Natural killer cell (primary cell): ENCODE results near the gene KANSL3. TPM values are rescaled to one million over a fixed set of nuclear protein-coding genes. Genes with fewer than 3 reads are reported as not detected.

Experiments used
- ATAC-seq, 3 donors: fragments of 150-1000 bp in 2 of 3; fragments of 200-7000 bp in 1 of 3; cut with Tn5 transposase; 1 replicate in 1 of 3; 2 replicates in 2 of 3; pipeline ENCODE4 v1.10.0; 2021; ENCODE audit warnings: mild to moderate bottlenecking in 2 of 3, moderate library complexity in 2 of 3
- DNase-seq, 2 donors: peaks; one replicate each; pipeline versions ENCODE4 v3.0.0 to v3.0.0-alpha.2; 2013 to 2021; ENCODE audit warnings: mixed read lengths in 1 of 2
- H3K27ac ChIP-seq: one replicate; pipeline ENCODE4 v1.5.1; 2013; ENCODE audit warnings: mild to moderate bottlenecking, low read length
- H3K27me3 ChIP-seq: one replicate; pipeline ENCODE4 v1.6.1; 2013; ENCODE audit warnings: low read length; ENCODE audit not compliant: control insufficient read depth, insufficient read depth
- H3K36me3 ChIP-seq: one replicate; pipeline ENCODE4 v1.6.1; 2013; ENCODE audit warnings: low read length; ENCODE audit not compliant: control insufficient read depth, insufficient read depth
- H3K4me1 ChIP-seq: one replicate; pipeline ENCODE4 v1.6.1; 2013; ENCODE audit warnings: low read length; ENCODE audit not compliant: control insufficient read depth, insufficient read depth
- H3K4me3 ChIP-seq: one replicate; pipeline ENCODE4 v1.5.1; 2013; ENCODE audit warnings: low read length
- H3K9me3 ChIP-seq: one replicate; pipeline ENCODE4 v1.6.1; 2013; ENCODE audit warnings: low read length; ENCODE audit not compliant: control insufficient read depth, insufficient read depth
- H3K27ac Mint-ChIP-seq, 2 donors: one replicate each; pipeline ENCODE4 v1.8.0; 2022; ENCODE audit warnings: mild to moderate bottlenecking in 2 of 2, mixed read lengths in 2 of 2, moderate library complexity in 1 of 2
- H3K27me3 Mint-ChIP-seq, 2 donors: one replicate each; pipeline ENCODE4 v1.8.0; 2022; ENCODE audit warnings: low read depth in 2 of 2, mixed read lengths in 2 of 2
- H3K36me3 Mint-ChIP-seq: one replicate; pipeline ENCODE4 v1.8.0; 2022; ENCODE audit warnings: mixed read lengths
- H3K4me1 Mint-ChIP-seq, 2 donors: one replicate each; pipeline ENCODE4 v1.8.0; 2022; ENCODE audit warnings: mixed read lengths in 2 of 2
- H3K4me3 Mint-ChIP-seq: one replicate; pipeline ENCODE4 v1.8.0; 2022; ENCODE audit warnings: mild to moderate bottlenecking, moderate library complexity, mixed read lengths
- H3K9me3 Mint-ChIP-seq, 2 donors: one replicate each; pipeline ENCODE4 v1.8.0; 2022; ENCODE audit warnings: mixed read lengths in 2 of 2
- CTCF ChIP-seq: fragments of 200-600 bp; IDR thresholded peaks from one replicate; pipeline ENCODE4 v1.8.0; 2022; ENCODE audit warnings: antibody characterized with exemption
- WGBS: methylation state at CpG from one replicate; pipeline ENCODE4 v1.1.7; 2013; ENCODE audit warnings: missing lambda C conversion rate; ENCODE audit not compliant: insufficient coverage; 5-methylcytosine and 5-hydroxymethylcytosine counted together
- intact Hi-C: fragments of 100-400 bp; cut with micrococcal nuclease; formaldehyde crosslinking; loops from one replicate; pipeline ENCODE4 v1.14.2; 2022
- total RNA-seq, 4 donors: library from RNA; stranded (reverse); fragments of 120-200 nt in 1 of 4; gene quantifications; one replicate each; pipeline versions ENCODE4 v1.2.3 to v1.2.4, GENCODE V29; 2013 to 2022

The KANSL3 gene
- total RNA-seq, 3 donors from 2014 or later (not counting 1 experiment from before 2014, with no cell fraction given): 73.9 to 98.0 (median 83.5) TPM

DNA sequence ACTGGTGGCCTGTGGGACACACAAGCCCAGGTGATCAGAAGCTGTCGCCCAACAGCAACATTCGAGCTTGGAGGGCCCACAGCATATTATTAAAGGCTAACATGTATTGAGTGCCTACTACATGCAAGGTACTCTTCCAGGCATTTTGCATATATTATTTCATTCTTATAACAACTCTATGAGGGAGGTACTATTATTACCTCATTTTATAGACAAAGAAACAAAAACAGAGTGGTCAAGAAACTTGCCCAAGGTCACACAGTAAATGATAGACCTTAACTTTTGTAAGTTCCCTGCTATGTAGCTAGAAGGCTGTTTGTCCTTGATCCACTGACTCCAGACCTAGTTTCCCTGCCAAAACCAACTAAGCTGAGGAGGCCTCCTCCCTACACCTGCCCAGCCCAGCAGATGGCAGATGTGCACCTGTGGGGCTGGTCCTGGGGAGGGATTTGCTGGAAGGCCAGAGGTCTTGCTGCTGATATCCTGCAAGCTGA lies 35.7 kb downstream of the KANSL3 start:
- Mint-ChIP-seq H3K4me1 (peaks cover 2 to 4% of the 10 kb centered on the region in 2 donors), H3K27me3 (no peaks in the 10 kb centered on the region), H3K36me3 (peaks cover 3% of the 10 kb centered on the region), H3K9me3 (no peaks in the 10 kb centered on the region), H3K27ac (peak overlapping the region; percentile 36 to 71), H3K4me3 (no peak overlapping the region)
- no peak for TF ChIP-seq CTCF
- H3K27me3 ChIP-seq: no peaks in the 10 kb centered on the region
- H3K4me1 ChIP-seq: no peaks in the 10 kb centered on the region
- ATAC-seq: no peak
- intact Hi-C loops: no loop called here
- no peak overlapping the region for H3K4me3 ChIP-seq
- H3K36me3 ChIP-seq: peaks cover 85% of the 10 kb centered on the region
- peak in 1 of 2 donors; percentile 32 for DNase-seq
- H3K27ac ChIP-seq: no peak overlapping the region
- 100% methylated on average over 2 of the region's 2 CpGs for WGBS
- no peaks in the 10 kb centered on the region for H3K9me3 ChIP-seq

DNA sequence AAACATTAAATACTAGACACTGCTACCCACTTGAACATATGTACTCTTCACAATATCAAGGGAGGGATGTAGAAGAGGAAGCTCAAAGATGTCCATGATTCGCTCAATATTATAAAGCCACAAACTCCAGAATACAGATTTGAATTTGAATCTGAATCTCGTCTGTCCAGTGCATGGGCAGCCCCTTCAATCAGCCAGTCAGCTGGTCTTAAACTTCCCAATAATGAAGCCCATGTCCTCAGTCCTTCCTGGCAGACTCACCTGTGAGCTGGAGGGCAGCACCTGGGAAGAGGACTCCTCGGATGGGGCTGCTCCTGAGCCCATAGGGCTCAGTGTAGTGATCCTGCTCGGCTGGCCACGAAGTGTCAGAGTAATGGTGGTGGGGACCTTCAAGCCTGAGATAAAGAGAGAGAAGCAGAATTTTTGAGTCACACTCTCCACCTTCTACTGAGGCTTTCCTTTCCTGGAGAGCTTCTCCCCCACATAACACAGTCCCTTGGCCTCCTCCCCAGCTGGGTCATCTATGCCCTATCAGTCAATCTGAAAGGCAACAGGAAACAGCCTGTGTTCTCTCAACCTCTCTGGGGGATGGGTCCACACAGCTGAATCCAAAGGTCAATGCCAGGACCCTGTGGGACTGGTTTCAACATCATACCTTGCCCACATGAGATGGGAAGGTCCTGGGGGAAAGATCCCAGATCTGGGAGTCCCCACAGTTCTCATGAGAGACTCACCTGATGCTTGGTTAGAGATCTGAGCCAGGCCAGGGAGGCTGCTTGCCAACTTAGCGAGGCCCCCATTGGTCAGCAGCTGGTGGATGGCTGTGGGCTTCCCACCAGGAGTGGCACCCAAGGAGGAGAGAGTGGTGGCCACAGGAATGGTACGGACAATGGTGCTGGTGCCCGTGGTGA lies 36.5 kb downstream of the KANSL3 start:
- no peak for ATAC-seq
- no peak for DNase-seq
- Mint-ChIP-seq H3K27ac (peak overlapping the region; percentile 36 to 71), H3K4me1 (peaks cover 0 to 4% of the 10 kb centered on the region in 2 donors), H3K4me3 (no peak overlapping the region), H3K27me3 (no peaks in the 10 kb centered on the region), H3K36me3 (no peaks in the 10 kb centered on the region), H3K9me3 (no peaks in the 10 kb centered on the region)
- no peaks in the 10 kb centered on the region for H3K27me3 ChIP-seq
- H3K36me3 ChIP-seq: peaks cover 77% of the 10 kb centered on the region
- no peak overlapping the region for H3K27ac ChIP-seq
- no peaks in the 10 kb centered on the region for H3K9me3 ChIP-seq
- intact Hi-C loops: no loop called here
- H3K4me3 ChIP-seq: no peak overlapping the region
- WGBS: 93% methylated on average over 8 of the region's 8 CpGs
- H3K4me1 ChIP-seq: no peaks in the 10 kb centered on the region
- TF ChIP-seq CTCF: no peak

DNA sequence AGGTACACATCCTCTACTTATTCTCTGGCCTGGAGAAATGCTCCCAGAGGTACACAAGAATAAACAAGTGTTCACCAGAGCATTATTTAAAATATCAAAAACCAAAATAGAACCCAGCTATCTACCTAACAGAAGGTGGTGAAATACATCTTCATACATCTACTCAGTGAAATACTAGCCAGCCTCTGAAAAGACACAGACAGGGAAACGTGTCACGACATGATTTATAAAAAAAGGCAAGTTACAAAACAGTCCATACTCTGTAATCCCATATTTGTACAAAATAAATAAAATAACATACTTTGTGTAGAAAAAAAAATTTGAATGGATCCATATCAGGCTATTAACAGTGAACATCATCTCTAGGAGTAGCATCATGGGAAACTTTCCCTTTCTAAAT lies 38.2 kb downstream of the KANSL3 start:
- Mint-ChIP-seq H3K36me3 (no peaks in the 10 kb centered on the region), H3K27ac (peak overlapping the region in 1 of 2 donors; percentile 22), H3K4me1 (peaks cover 9 to 15% of the 10 kb centered on the region in 2 donors), H3K9me3 (no peaks in the 10 kb centered on the region), H3K4me3 (no peak overlapping the region), H3K27me3 (no peaks in the 10 kb centered on the region)
- ATAC-seq (no peak), DNase-seq (no peak)
- H3K4me3 ChIP-seq: no peak overlapping the region
- no peak for TF ChIP-seq CTCF
- H3K27ac ChIP-seq: no peak overlapping the region
- H3K36me3 ChIP-seq: peaks cover 64% of the 10 kb centered on the region
- H3K9me3 ChIP-seq: no peaks in the 10 kb centered on the region
- H3K27me3 ChIP-seq: no peaks in the 10 kb centered on the region
- intact Hi-C loops: no loop called here
- no CpG with 5 or more reads among the region's 2 CpGs for WGBS
- H3K4me1 ChIP-seq: peaks cover 6% of the 10 kb centered on the region
